ENCODE results near the gene KDM4B.
A peak's percentile ranks its signal among the peaks of the same experiment; 100 is the strongest.

The KDM4B gene

DNA sequence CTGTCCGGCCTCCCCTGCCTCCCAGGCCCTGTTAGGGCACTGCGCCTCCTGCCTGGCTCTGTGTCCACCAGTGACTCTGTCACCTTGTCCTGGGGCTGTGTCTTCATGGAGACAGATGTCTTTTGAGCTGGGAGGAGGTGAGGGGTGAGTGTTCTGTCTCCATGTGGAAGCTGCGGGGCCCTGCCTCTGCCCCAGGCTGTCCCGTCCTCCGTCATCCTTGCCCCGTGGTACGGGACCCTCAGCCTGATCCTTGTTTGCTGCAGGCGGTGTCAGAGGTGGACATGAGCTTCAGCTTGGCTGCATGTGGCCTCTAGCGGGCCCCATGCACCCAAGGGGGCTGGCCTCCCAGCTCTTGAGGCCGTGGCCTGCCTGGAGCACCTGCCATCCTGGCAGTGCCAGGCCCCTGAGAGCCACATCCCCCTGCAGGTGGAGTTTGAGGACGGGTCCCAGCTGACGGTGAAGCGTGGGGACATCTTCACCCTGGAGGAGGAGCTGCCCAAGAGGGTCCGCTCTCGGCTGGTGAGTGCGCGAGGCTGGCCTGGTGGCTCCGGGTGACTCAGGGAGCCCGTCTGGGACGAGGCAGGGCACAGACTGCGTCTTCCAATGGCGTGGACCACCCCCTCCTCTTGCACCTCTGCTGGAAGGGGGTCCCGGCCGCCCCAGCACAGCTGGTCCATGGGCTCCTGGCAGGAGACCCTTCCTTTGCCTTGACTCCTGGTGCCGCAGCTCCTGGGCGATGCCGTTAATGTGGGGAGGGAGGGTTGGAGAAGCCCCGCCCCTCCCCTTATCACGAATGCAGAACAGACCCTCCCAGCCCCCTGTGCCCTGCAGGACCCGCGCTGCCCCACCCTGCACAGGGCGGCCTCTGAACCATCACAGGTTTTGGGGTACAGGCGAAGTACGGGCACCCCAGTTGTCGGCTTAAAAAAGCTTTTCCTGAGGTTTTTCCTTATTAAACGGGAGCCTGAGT lies 181.3 kb downstream of the KDM4B start:
- Histone ChIP-seq H3K27me3 (ENCODE audit: control insufficient read depth, insufficient read depth, low read length) (no peaks in the 10 kb centered on the region), H3K36me3 (ENCODE audit: control insufficient read depth, insufficient read depth, low read length) (peaks cover 4% of the 10 kb centered on the region), H3K27ac (ENCODE audit: low read depth, low read length) (no peak overlapping the region), H3K4me1 (ENCODE audit: control insufficient read depth, insufficient read depth, low read length) (peaks cover 12% of the 10 kb centered on the region; the same call in 1 of the 2 replicates), H3K9ac (ENCODE audit: low read depth, low read length) (no peak overlapping the region), H3K9me3 (ENCODE audit: control insufficient read depth, insufficient read depth, low read length) (no peaks in the 10 kb centered on the region), H3K4me3 (ENCODE audit: low read depth, low read length) (no peak overlapping the region)

DNA sequence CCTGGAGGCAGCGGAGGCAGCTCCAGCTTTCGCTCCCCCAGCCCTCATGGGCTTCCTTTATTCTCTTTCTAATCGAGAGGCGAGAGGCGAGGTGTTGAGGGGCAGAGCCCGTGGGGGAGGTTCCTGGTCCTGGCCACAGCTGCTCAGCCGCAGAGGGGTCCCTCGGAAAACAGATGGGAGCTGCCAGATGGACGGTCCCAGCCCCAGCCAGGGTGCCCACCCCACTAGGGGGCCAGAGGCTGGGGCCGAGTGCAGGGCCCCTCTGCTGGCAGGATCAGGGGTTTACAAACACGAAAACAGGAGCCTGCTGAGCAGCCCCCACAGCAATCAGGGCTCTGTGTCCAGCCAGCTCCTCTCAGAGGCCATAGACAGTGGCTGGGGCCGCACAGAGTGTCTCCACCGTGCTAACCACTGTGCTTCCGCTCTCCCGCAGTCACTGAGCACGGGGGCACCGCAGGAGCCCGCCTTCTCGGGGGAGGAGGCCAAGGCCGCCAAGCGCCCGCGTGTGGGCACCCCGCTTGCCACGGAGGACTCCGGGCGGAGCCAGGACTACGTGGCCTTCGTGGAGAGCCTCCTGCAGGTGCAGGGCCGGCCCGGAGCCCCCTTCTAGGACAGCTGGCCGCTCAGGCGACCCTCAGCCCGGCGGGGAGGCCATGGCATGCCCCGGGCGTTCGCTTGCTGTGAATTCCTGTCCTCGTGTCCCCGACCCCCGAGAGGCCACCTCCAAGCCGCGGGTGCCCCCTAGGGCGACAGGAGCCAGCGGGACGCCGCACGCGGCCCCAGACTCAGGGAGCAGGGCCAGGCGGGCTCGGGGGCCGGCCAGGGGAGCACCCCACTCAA lies 182.2 kb downstream of the KDM4B start:
- Histone ChIP-seq H3K9ac (ENCODE audit: low read depth, low read length) (no peak overlapping the region), H3K4me3 (ENCODE audit: low read depth, low read length) (no peak overlapping the region), H3K27me3 (ENCODE audit: control insufficient read depth, insufficient read depth, low read length) (no peaks in the 10 kb centered on the region), H3K9me3 (ENCODE audit: control insufficient read depth, insufficient read depth, low read length) (no peaks in the 10 kb centered on the region), H3K4me1 (ENCODE audit: control insufficient read depth, insufficient read depth, low read length) (peaks cover 12% of the 10 kb centered on the region; the same call in 1 of the 2 replicates), H3K36me3 (ENCODE audit: control insufficient read depth, insufficient read depth, low read length) (no peaks in the 10 kb centered on the region), H3K27ac (ENCODE audit: low read depth, low read length) (peak overlapping the region; percentile 27)

DNA sequence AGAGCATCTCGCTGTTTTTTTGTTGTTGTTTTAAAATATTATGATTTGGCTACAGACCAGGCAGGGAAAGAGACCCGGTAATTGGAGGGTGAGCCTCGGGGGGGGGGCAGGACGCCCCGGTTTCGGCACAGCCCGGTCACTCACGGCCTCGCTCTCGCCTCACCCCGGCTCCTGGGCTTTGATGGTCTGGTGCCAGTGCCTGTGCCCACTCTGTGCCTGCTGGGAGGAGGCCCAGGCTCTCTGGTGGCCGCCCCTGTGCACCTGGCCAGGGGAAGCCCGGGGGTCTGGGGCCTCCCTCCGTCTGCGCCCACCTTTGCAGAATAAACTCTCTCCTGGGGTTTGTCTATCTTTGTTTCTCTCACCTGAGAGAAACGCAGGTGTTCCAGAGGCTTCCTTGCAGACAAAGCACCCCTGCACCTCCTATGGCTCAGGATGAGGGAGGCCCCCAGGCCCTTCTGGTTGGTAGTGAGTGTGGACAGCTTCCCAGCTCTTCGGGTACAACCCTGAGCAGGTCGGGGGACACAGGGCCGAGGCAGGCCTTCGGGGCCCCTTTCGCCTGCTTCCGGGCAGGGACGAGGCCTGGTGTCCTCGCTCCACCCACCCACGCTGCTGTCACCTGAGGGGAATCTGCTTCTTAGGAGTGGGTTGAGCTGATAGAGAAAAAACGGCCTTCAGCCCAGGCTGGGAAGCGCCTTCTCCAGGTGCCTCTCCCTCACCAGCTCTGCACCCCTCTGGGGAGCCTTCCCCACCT lies 183.3 kb downstream of the KDM4B start:
- H3K9ac ChIP-seq (ENCODE audit: low read depth, low read length), result no peak overlapping the region
- H3K36me3 ChIP-seq (ENCODE audit: control insufficient read depth, insufficient read depth, low read length), result no peaks in the 10 kb centered on the region
- peaks cover 12% of the 10 kb centered on the region; the same call in 1 of the 2 replicates for H3K4me1 ChIP-seq (ENCODE audit: control insufficient read depth, insufficient read depth, low read length)
- no peak overlapping the region for H3K4me3 ChIP-seq (ENCODE audit: low read depth, low read length)
- H3K9me3 ChIP-seq (ENCODE audit: control insufficient read depth, insufficient read depth, low read length), result no peaks in the 10 kb centered on the region
- H3K27ac ChIP-seq (ENCODE audit: low read depth, low read length), result no peak overlapping the region
- no peaks in the 10 kb centered on the region for H3K27me3 ChIP-seq (ENCODE audit: control insufficient read depth, insufficient read depth, low read length)

DNA sequence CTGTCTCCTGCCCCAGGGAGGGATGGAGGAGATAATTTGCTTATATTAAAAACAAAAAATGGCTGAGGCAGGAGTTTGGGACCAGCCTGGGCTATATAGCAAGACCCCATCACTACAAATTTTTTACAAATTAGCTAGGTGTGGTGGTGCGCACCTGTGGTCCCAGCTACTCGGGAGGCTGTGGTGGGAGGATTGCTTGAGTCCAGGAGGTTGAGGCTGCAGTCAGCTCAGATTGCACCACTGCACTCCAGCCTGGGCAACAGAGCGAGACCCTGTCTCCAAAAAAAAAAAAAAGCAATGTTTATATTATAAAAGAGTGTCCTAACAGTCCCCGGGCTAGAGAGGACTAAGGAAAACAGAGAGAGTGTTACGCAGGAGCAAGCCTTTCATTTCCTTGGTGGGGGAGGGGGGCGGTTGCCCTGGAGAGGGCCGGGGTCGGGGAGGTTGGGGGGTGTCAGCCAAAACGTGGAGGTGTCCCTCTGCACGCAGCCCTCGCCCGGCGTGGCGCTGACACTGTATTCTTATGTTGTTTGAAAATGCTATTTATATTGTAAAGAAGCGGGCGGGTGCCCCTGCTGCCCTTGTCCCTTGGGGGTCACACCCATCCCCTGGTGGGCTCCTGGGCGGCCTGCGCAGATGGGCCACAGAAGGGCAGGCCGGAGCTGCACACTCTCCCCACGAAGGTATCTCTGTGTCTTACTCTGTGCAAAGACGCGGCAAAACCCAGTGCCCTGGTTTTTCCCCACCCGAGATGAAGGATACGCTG lies 184.0 kb downstream of the KDM4B start:
- no peak overlapping the region for H3K27ac ChIP-seq (ENCODE audit: low read depth, low read length)
- H3K36me3 ChIP-seq (ENCODE audit: control insufficient read depth, insufficient read depth, low read length), result no peaks in the 10 kb centered on the region
- no peaks in the 10 kb centered on the region for H3K9me3 ChIP-seq (ENCODE audit: control insufficient read depth, insufficient read depth, low read length)
- peaks cover 12% of the 10 kb centered on the region; the same call in 1 of the 2 replicates for H3K4me1 ChIP-seq (ENCODE audit: control insufficient read depth, insufficient read depth, low read length)
- no peak overlapping the region for H3K4me3 ChIP-seq (ENCODE audit: low read depth, low read length)
- no peak overlapping the region for H3K9ac ChIP-seq (ENCODE audit: low read depth, low read length)
- no peaks in the 10 kb centered on the region for H3K27me3 ChIP-seq (ENCODE audit: control insufficient read depth, insufficient read depth, low read length)

DNA sequence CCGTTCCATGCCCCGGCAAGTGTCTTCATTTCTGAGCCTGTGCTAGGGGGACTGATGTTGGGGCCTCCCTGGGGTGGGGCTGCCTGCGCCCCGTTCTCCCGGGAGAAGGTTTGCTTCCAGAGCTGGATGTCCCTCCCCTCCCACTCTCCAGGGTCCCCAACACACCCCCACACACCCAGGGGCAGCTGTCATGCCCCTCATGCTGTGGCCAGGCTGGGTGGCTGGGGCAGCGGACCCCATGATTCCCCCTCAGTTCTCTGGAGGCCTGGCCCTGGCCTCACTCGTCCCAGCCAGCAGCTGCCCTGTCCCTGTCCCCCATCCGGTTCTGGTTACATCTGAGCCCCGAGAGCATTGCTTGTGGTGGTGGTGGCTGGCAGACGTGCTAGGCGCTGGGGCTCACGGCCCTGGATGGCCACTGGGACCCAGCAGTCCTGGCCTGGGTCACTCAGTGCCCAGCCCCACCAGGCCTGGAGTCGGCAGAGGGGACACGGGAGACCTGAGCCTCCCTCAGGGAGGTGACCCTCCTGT lies 184.8 kb downstream of the KDM4B start:
- Histone ChIP-seq H3K27me3 (ENCODE audit: control insufficient read depth, insufficient read depth, low read length) (no peaks in the 10 kb centered on the region), H3K9me3 (ENCODE audit: control insufficient read depth, insufficient read depth, low read length) (no peaks in the 10 kb centered on the region; the same call in 1 of the 2 replicates), H3K4me1 (ENCODE audit: control insufficient read depth, insufficient read depth, low read length) (peaks cover 12% of the 10 kb centered on the region; the same call in 1 of the 2 replicates), H3K36me3 (ENCODE audit: control insufficient read depth, insufficient read depth, low read length) (no peaks in the 10 kb centered on the region), H3K9ac (ENCODE audit: low read depth, low read length) (no peak overlapping the region), H3K4me3 (ENCODE audit: low read depth, low read length) (no peak overlapping the region), H3K27ac (ENCODE audit: low read depth, low read length) (no peak overlapping the region)

DNA sequence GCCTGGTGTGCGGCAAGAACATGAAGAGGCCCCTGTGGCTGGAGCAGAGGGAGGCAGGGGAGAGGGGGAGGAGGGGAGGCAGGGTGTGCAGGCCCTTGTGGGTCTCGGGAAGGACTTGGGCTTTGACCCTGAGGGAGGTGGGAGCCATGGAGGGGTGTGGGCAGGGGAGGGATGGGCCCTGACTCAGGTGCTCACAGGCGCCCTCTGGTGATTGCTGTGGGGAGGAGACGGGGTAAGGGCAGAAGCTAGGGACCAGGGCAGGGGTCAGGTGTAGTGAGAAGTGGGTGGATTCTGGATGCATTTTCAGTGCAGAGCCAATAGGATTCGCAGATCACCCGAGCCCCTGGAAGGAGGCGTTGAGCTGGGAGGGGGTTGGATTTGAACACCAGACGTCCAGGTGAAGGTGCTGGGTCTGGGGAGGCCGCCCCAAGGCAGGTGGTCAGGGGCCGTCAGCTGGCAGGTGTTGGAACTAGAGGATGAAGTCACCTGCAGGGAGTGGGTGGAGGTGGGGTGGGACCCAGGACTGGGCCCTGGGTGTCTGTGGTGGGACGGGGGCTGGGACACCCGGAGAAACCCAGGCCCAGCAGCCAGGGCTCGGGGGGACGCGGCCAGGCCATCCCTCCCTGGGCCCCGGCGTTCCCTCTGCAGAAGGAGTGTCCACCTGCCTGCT lies 185.4 kb downstream of the KDM4B start:
- no peak overlapping the region for H3K9ac ChIP-seq (ENCODE audit: low read depth, low read length)
- no peaks in the 10 kb centered on the region for H3K36me3 ChIP-seq (ENCODE audit: control insufficient read depth, insufficient read depth, low read length)
- no peak overlapping the region for H3K4me3 ChIP-seq (ENCODE audit: low read depth, low read length)
- no peak overlapping the region for H3K27ac ChIP-seq (ENCODE audit: low read depth, low read length)
- no peaks in the 10 kb centered on the region for H3K27me3 ChIP-seq (ENCODE audit: control insufficient read depth, insufficient read depth, low read length)
- peaks cover 12% of the 10 kb centered on the region; the same call in 1 of the 2 replicates for H3K4me1 ChIP-seq (ENCODE audit: control insufficient read depth, insufficient read depth, low read length)
- H3K9me3 ChIP-seq (ENCODE audit: control insufficient read depth, insufficient read depth, low read length), result no peaks in the 10 kb centered on the region; the same call in 1 of the 2 replicates

DNA sequence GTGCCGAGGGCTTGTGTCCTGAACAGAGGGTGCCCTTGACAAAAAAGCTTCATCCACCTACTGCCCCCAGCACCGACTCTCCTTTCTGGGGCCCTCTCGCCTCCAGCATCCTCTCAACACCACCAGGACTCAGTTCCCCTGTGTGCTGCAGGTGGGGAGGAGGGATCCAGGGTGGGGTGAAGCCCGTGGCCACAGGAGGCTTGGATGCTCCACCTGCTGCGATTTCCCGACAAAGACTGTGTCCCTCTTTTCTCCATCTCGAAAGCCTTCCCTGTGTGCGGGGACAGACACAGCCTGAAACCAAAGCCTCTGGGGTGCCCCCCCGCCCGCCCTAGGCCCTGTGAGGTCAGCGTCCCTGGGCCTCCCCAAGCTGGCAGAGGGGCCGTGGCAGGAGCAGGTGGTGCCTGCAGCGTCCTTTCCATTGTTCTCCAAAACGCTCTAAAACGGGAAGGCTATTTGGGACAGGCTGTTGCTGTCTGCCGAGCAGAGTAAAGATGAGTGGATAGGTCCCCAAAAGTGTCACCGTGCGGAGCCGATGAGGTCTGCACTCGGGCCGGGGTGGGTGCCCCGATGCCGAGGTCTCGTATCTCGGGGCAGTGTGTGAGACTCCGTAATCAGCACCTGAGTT lies 186.0 kb downstream of the KDM4B start:
- no peaks in the 10 kb centered on the region for H3K27me3 ChIP-seq (ENCODE audit: control insufficient read depth, insufficient read depth, low read length)
- H3K4me1 ChIP-seq (ENCODE audit: control insufficient read depth, insufficient read depth, low read length), result peaks cover 12% of the 10 kb centered on the region; the same call in 1 of the 2 replicates
- H3K9me3 ChIP-seq (ENCODE audit: control insufficient read depth, insufficient read depth, low read length), result no peaks in the 10 kb centered on the region; the same call in 1 of the 2 replicates
- no peak overlapping the region for H3K9ac ChIP-seq (ENCODE audit: low read depth, low read length)
- no peaks in the 10 kb centered on the region for H3K36me3 ChIP-seq (ENCODE audit: control insufficient read depth, insufficient read depth, low read length)
- no peak overlapping the region for H3K4me3 ChIP-seq (ENCODE audit: low read depth, low read length)
- H3K27ac ChIP-seq (ENCODE audit: low read depth, low read length), result no peak overlapping the region

DNA sequence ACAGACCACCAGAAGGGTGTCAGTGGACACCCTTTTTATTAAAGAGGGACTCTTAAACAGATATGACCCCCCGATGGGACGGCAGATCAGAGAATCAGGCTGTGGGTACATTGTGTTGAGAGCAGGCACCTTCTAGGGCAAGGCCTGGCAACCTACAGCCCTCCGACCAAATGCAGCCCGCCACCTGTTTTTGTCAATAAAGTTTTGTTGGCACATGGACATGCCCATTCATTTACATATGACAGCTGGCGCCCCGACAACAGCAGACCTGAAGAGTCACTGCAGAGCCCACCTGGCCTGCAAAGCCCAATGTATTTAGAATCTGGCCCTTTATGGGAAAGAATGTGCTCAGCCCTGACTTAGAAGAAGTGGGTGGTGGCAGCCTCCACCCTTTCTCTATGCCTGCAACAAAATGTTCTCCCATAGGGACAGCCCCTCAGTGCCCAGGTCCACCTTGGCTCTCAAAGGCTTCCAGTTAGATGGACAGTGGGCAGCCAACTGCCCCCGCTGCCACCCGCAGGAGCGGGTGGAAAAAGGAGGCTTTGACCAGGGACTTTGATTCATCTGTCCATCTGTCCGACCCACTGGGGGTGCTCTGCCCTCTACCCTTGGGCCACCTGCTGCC lies 186.8 kb downstream of the KDM4B start:
- Histone ChIP-seq H3K27ac (ENCODE audit: low read depth, low read length) (no peak overlapping the region), H3K36me3 (ENCODE audit: control insufficient read depth, insufficient read depth, low read length) (no peaks in the 10 kb centered on the region), H3K4me1 (ENCODE audit: control insufficient read depth, insufficient read depth, low read length) (peaks cover 5% of the 10 kb centered on the region; the same call in 1 of the 2 replicates), H3K27me3 (ENCODE audit: control insufficient read depth, insufficient read depth, low read length) (no peaks in the 10 kb centered on the region), H3K4me3 (ENCODE audit: low read depth, low read length) (no peak overlapping the region), H3K9me3 (ENCODE audit: control insufficient read depth, insufficient read depth, low read length) (no peaks in the 10 kb centered on the region; the same call in 1 of the 2 replicates), H3K9ac (ENCODE audit: low read depth, low read length) (no peak overlapping the region; the same call in 1 of the 2 replicates)
